ENCODE data around the gene SIAE.

GRCh38 chr11:124717786-124718651 lies 44.5 kb upstream of the SIAE start:
- TF ChIP-seq, protein P1, sequence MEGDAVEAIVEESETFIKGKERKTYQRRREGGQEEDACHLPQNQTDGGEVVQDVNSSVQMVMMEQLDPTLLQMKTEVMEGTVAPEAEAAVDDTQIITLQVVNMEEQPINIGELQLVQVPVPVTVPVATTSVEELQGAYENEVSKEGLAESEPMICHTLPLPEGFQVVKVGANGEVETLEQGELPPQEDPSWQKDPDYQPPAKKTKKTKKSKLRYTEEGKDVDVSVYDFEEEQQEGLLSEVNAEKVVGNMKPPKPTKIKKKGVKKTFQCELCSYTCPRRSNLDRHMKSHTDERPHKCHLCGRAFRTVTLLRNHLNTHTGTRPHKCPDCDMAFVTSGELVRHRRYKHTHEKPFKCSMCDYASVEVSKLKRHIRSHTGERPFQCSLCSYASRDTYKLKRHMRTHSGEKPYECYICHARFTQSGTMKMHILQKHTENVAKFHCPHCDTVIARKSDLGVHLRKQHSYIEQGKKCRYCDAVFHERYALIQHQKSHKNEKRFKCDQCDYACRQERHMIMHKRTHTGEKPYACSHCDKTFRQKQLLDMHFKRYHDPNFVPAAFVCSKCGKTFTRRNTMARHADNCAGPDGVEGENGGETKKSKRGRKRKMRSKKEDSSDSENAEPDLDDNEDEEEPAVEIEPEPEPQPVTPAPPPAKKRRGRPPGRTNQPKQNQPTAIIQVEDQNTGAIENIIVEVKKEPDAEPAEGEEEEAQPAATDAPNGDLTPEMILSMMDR (conservative IDR thresholded peaks at IDR 0.05; ENCODE audit: low read length), result no peak
- TF ChIP-seq EZH2phosphoT487 (IDR thresholded peaks at IDR 0.05; ENCODE audit: borderline replicate concordance), result no peak
